AG04450 (cell line): ENCODE results near the gene RFX3. TPM values are rescaled to one million over a fixed set of nuclear protein-coding genes. Genes with fewer than 3 reads are reported as not detected.

Experiments
- CTCF ChIA-PET: fragments of 300-600, 350-600 bp; formaldehyde crosslinking; extraction: SDS; loops from one replicate; lab custom pipeline; 2022; ENCODE audit warnings: antibody characterized with exemption, inconsistent platforms; lab: Charles Lee
- POLR2A ChIA-PET: fragments of 350-600 bp; formaldehyde crosslinking; extraction: SDS; loops from one replicate; lab custom pipeline; 2021; ENCODE audit warnings: antibody characterized with exemption, inconsistent platforms; lab: Yijun Ruan, JAX
- DNase-seq: peaks from one replicate; pipeline ENCODE4 v3.0.0-alpha.2; 2011; ENCODE audit warnings: low read depth, low spot score
- H3K27ac ChIP-seq: one replicate; pipeline ENCODE4 v1.5.1; 2012; ENCODE audit warnings: low read depth, low read length, control low read depth
- H3K27me3 ChIP-seq: one replicate; pipeline ENCODE4 v1.6.0; 2012; ENCODE audit warnings: low read length; ENCODE audit not compliant: control insufficient read depth, insufficient read depth
- H3K4me3 ChIP-seq: 2 replicates; pipeline ENCODE4 v1.5.1; 2011; ENCODE audit warnings: mild to moderate bottlenecking, low read depth, low read length, control low read depth
- H3K9me3 ChIP-seq: 2 replicates; pipeline ENCODE4 v1.5.1; 2012; ENCODE audit warnings: low read length; ENCODE audit not compliant: control insufficient read depth, insufficient read depth
- polyA plus RNA-seq: library from polyadenylated mRNA; depleted of rRNA; stranded (reverse); fragments of >200 nt; gene quantifications from 2 replicates; pipeline ENCODE4 v1.2.3, GENCODE V29; 2011
- TF ChIP-seq, protein P1 (sequence below): IDR thresholded peaks from 2 replicates; pipeline ENCODE4 v1.5.1; 2011; ENCODE audit warnings: low read depth, low read length, control low read depth, inconsistent platforms

Gene RFX3
- polyA plus RNA-seq, 1 experiment = 3.7 TPM

- TF ChIP-seq, protein P1, sequence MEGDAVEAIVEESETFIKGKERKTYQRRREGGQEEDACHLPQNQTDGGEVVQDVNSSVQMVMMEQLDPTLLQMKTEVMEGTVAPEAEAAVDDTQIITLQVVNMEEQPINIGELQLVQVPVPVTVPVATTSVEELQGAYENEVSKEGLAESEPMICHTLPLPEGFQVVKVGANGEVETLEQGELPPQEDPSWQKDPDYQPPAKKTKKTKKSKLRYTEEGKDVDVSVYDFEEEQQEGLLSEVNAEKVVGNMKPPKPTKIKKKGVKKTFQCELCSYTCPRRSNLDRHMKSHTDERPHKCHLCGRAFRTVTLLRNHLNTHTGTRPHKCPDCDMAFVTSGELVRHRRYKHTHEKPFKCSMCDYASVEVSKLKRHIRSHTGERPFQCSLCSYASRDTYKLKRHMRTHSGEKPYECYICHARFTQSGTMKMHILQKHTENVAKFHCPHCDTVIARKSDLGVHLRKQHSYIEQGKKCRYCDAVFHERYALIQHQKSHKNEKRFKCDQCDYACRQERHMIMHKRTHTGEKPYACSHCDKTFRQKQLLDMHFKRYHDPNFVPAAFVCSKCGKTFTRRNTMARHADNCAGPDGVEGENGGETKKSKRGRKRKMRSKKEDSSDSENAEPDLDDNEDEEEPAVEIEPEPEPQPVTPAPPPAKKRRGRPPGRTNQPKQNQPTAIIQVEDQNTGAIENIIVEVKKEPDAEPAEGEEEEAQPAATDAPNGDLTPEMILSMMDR = no peak
- H3K27ac ChIP-seq = no peak overlapping the region
- no peak for DNase-seq
- POLR2A ChIA-PET = no interaction called here
- H3K27me3 ChIP-seq = no peaks in the 10 kb centered on the region
- no peak overlapping the region for H3K4me3 ChIP-seq
- no peaks in the 10 kb centered on the region; the same call in 1 of the 2 replicates for H3K9me3 ChIP-seq
- CTCF ChIA-PET = interaction anchor here (1.5 kb wide), 2 partner anchors 61 to 288 kb away, joined by 4 to 5 read pairs; no protein-coding TSS in a partner anchor
Observed at GRCh38 chr9:3528451-3528850, 2.6 kb upstream of the RFX3 start.

- TF ChIP-seq, protein P1 = no peak
- CTCF ChIA-PET = interaction anchor here (1.4 to 2.0 kb wide), 6 partner anchors 29 to 840 kb away, joined by 3 to 5 read pairs (median 4); no protein-coding TSS in a partner anchor
Observed at GRCh38 chr9:3526997-3527940, 1.5 kb upstream of the RFX3 start.

DNA sequence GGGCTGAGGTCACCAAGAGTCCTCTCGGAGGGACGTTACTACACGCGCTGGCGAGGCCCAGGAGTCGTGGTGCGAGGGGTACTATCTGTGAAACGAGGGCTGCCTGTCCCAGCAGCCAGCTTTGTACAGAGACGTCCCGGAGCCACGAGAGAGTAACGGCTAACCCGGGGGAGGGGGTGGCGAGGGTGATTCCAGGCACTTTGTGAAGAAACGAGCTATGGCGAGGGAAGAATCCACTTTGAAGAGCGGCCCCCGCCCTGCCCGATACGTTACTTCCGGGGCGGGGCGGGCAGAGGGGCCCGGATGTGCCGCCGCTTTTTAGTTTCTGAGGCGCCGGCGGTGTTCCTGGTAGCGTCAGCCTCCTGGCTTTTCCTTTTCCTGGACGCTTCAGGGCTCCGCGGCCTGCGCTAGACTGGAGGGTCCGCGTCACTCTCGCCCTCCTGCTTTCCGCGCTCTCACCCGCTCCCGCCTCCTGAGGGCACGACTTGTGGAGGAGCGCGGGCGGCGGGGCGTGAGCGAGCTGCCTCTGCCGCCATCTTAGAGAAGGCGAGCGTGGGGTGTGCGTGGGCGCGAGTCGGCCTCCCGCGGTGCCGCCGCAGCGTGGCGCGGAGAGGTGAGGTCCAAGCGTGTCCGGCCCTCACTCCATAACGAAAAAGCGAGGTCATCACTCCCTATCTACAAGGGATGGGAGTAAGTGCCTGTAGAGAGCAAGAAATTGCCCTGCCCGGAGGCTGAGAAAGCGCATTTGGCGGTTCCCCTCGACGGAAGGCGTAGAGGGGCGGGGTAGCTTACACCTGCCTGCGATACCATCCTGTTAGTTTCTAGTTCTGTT, 580 bp upstream of the RFX3 start:
- Histone ChIP-seq H3K27me3 (no peaks in the 10 kb centered on the region), H3K9me3 (no peaks in the 10 kb centered on the region; the same call in 1 of the 2 replicates), H3K4me3 (peak overlapping the region; percentile 96), H3K27ac (peak overlapping the region; percentile 100)
- DNase-seq = peak; percentile 59
- TF ChIP-seq, protein P1 = no peak
- CTCF ChIA-PET = interaction anchor here (1.4 to 2.0 kb wide), 5 partner anchors 28 to 840 kb away, joined by 3 to 6 read pairs (median 4); no protein-coding TSS in a partner anchor
- POLR2A ChIA-PET = interaction anchor here (0.6 to 1.8 kb wide), 7 partner anchors 10 to 1547 kb away, joined by 3 to 9 read pairs (median 3); partner anchors contain the start of gene GLIS3

More at GRCh38 chr9:3526997-3527940, 1.5 kb upstream of the RFX3 start:
- no peaks in the 10 kb centered on the region; the same call in 1 of the 2 replicates for H3K9me3 ChIP-seq
- POLR2A ChIA-PET = interaction anchor here (1.2 to 1.8 kb wide), 2 partner anchors 11 to 175 kb away, joined by 3 to 9 read pairs; no protein-coding TSS in a partner anchor
- DNase-seq = no peak
- H3K4me3 ChIP-seq = peak overlapping the region; percentile 96
- no peaks in the 10 kb centered on the region for H3K27me3 ChIP-seq
- H3K27ac ChIP-seq = peak overlapping the region; percentile 100

DNA sequence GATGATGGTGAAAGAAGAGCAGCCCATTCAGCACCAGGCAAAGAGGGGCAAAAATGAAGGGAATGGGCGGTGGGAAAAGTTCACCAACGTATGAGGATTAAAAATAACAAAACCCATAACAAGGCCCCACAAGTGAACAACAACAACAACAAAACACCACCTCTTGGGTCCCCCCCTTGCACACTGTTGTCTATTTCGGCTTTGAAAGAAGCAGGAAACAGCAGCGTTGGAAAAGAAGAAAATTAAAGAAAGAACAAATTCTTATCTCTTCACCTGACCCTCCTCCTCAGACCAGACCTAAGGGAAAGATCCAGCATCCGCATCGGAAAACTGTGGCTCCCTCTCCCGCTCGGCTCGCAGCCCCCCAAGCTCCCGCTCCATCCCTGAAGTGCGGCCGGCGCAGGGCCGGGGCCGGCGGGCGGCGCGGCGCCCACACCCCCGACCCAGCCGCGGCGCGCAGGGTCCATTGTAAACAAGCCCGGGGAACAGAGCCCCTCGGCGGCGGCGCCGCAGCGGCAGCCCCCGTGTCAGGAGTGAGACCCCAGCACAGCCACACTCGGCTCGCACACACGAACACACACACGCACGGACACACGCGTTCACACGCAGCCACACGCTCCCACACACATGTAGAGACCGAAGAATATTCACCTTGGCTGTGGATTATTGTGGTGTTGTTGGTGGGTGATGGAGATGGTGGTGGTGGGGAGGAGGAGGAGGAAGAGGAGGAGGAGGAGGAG, 535 bp downstream of the RFX3 start:
- DNase-seq = no peak
- ChIA-PET CTCF (interaction anchor here (1.1 to 1.6 kb wide), 2 partner anchors 84 to 668 kb away, joined by 3 to 6 read pairs; no protein-coding TSS in a partner anchor), POLR2A (no interaction called here)
- TF ChIP-seq, protein P1 = no peak
- Histone ChIP-seq H3K27ac (peak overlapping the region; percentile 81), H3K4me3 (peak overlapping the region; percentile 99), H3K9me3 (no peaks in the 10 kb centered on the region; the same call in 1 of the 2 replicates), H3K27me3 (no peaks in the 10 kb centered on the region)
